GM19193 (cell line): ENCODE measurements around the gene CHST8.

Source experiments
- POLR2A ChIP-seq: IDR thresholded peaks from 4 replicates; pipeline ENCODE4 v1.6.1; 2011; ENCODE audit not compliant: insufficient read depth, insufficient read length; ENCODE audit errors: extremely low read depth

The CHST8 gene

DNA sequence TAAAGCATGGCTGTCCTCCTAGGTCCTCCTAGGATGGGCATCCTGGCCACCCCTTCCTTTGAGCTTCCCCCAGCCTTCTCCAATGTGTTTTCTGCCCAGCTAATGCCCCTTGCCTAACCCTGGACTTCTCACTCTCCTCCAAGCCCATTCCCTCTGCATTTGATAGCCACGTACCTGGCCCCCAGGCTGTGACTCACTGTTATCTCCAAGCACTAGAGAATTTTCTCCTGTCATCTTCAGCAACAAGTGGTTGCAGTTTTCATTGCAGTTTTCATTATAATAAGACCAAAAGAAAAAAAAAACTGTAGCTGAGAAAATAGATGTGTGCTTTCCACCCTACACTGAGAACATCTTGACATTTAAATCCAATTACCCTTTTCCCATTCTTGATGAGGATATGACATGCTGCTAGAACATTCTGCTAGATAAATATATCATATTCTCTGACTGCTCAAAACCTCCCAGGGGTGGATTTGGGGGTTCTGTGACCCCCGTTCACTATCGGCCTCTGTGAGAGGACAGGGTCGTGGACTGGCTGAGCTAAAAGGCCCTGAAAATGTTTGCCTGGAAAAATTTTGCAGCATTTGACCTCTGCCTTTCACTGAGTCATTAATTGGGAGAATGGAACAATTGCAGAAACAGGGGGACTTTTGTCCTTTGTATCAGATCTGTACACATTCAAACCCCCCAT lies 116.1 kb downstream of the CHST8 start:
- TF ChIP-seq POLR2A = no peak

- no peak for TF ChIP-seq POLR2A
Measured at GRCh38 chr19:33740811-33741396, 119.2 kb downstream of the CHST8 start.

DNA sequence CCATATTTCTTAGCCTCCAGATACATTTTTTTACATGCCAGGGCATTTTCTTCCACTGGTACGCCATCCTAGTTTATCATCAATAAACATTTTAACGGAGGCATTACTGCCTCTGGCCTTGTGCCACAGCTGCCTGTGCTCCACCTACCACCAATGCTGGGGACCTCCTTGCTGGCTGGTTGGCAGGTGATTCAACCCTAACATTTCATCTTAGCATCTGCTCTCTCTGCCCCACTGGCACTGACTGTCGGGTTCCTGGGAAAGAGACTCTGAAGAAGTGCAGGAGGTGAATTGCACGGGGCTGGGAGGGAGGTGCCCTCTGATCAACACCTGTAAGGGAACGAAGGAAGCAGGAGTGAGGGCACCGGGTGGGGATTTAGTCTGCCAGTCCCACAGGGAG lies 123.5 kb downstream of the CHST8 start:
- no peak for TF ChIP-seq POLR2A

DNA sequence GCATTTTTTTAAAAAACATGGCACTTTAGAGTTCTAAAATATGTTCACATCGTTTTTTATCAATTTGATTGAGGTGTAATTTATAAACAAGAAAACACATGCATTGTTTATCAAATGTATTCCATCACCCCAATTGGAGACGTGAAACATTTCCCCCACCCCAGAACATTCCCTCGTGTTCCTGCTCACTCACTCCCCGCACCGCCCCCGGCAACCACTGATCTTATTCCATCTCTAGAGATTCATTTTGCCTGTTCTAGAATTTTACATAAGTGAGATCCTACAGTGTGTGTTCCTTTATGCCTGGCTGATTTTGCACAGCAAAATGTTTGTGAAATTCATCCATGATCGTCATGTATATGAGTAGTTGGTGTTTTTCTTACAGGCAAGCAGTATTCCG lies 124.4 kb downstream of the CHST8 start:
- no peak for TF ChIP-seq POLR2A

DNA sequence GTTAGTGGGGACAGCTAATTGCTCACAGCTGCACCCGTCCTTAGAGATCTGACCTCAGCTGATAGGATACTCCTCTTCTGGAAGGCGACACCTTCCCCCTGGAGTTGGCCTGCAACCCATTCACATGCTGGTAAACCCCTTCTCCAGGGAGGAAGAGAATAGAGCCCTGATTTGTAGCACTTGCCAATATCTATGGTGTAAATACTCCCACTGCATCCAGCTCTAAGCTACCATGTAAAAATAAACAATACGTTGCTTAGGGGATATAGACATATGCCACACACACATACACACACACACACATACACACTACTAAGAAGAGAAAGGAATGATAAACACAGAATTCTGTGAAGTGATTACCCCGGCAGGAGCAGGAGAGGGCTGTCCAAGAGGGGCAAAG lies 125.5 kb downstream of the CHST8 start:
- no peak for TF ChIP-seq POLR2A

DNA sequence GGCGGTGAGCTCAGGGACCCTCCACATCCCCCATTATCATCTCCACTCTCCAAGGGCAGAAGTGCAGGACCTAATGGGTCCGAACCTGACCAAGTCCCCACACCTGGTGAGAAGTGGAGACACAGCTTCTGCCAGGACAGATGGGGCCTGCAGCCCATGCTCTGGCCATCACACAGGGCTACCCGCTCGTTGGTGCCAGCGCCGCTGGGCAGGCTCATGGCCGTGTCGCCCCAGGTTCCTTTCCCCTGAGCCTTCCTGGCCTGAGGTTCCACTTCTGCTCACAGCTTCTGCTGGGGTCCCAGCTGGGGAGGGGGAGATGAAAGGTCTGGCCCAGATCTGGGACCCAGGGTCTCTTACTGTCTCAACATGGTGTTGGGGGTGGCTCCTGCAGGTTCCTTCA lies 126.5 kb downstream of the CHST8 start:
- TF ChIP-seq POLR2A = no peak

DNA sequence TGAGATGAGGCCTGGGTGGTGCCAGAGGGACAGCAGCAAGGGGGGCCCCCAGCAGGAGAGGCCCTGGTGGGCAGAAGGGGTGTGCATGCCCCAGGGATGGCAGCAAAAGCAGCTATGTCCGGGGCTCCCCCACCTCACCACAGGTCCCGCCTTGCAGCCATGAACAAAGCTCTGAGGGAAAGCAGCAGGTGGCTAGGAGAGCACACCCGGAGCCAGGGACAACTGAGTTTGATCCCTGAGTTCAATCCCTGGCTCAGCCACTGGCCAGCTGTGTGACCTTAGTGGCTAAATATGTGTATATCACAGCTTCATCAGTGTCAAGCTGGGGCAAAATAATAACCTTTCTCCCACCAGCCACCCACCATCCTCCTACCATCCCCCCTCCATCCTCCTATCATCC lies 127.3 kb downstream of the CHST8 start:
- no peak for TF ChIP-seq POLR2A

DNA sequence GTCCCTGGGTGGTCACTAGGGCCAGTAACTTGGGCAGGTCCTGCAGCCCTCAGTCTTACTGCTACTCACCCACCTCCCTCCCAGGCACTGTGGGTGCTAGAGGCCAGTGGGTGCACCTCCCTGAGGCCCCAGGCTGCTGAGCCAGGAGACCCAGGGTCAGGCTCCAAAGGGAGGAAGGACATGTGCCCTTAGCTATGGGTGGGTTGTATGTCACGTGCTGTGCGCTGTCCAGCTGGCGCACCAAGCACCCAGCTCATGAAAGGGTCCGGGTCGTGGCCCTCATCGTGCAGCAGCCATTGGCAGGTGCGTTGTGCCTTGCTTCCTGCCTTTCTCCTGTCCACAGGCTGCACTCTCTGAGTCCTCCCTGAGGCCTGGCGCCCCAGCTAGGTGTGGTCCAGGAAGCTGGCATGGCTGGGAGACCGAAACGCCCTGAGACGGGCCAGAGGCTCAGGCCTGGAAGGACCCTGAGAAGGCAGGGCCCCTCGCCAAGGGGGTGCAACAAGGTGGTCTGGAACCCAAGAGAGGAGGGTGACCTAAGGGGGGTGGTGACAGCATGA lies 127.9 kb downstream of the CHST8 start:
- TF ChIP-seq POLR2A = no peak

DNA sequence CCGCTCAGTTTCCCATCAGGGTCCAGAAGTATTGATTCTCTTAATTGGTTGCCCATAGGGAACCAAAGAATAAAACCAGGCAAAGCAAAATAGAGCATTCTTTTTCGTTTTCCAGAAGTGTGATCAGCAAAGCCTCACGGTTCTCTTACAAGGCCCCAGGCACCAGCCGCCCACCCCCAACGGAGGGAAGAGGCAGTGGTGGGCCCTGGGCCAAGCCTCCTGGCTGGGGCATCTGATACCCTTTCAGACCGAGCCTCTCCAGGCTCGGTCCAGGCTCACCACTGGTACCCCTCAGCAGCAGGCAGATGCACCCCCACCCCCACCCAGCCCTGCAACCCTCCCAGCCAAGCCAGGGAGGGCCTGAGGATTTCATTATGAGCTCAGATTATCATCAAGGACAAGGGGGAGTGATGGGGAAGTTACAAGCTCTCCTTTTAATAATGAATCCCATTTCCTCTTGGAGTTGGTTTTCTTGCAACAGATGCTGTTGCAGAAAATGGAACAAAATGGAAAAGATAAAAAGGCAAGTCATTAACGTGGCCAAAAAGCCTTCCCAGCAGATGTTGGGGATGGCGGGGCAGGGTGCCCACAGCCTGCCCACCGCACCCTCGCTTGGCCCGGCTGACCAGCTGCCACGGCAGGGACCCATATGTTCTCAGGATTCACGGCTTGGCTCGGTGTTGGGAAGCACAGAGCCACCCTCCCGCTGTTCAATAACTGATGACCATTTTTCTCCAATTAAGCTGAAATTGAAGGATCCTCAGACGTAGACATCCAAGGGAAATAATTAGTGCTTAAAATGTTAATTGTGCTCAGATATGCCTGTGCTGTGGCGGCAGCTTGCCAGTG lies 129.1 kb downstream of the CHST8 start:
- no peak for TF ChIP-seq POLR2A

- no peak for TF ChIP-seq POLR2A
Measured at GRCh38 chr19:33751436-33751770, 129.7 kb downstream of the CHST8 start.

DNA sequence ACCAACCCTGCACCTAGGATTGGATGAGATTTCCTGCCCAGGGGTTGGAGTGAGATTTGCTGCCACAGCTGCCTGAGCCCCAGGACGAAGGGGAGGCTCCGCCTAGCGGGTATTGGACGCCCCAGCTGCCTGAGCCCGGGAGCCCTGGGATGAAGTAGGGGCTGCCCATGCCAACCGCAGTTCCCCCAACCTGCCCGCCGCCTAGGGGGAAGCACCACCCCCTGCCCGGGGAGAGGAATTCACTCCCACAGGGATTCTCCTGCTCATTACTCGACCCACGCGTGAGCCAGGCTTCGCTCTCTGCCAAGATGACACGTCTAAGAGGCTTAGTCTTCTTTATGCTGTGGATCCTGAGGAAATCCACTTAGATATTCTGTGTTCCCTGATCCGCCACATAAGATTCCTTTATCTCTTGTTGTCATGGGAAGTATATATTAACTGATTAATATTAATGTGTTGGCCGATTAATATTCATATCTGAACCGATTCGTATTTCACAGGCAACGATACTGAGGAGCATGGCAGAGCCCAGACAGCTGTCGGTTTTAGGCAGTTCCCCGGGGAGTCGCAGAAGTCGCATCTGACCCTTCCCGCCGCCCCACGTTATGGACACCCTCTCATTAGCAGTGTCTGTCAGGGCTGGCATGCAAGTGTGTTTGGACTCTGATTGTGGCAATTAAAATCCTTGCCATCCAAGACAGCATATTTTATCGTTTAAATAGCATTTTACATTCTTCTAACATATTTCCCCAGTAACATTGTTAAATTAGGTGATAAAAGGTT lies 130.5 kb downstream of the CHST8 start:
- no peak for TF ChIP-seq POLR2A

GRCh38 chr19:33752945-33753344 lies 131.2 kb downstream of the CHST8 start:
- TF ChIP-seq POLR2A = no peak

- TF ChIP-seq POLR2A = no peak
Measured at GRCh38 chr19:33754361-33754760, 132.6 kb downstream of the CHST8 start.

DNA sequence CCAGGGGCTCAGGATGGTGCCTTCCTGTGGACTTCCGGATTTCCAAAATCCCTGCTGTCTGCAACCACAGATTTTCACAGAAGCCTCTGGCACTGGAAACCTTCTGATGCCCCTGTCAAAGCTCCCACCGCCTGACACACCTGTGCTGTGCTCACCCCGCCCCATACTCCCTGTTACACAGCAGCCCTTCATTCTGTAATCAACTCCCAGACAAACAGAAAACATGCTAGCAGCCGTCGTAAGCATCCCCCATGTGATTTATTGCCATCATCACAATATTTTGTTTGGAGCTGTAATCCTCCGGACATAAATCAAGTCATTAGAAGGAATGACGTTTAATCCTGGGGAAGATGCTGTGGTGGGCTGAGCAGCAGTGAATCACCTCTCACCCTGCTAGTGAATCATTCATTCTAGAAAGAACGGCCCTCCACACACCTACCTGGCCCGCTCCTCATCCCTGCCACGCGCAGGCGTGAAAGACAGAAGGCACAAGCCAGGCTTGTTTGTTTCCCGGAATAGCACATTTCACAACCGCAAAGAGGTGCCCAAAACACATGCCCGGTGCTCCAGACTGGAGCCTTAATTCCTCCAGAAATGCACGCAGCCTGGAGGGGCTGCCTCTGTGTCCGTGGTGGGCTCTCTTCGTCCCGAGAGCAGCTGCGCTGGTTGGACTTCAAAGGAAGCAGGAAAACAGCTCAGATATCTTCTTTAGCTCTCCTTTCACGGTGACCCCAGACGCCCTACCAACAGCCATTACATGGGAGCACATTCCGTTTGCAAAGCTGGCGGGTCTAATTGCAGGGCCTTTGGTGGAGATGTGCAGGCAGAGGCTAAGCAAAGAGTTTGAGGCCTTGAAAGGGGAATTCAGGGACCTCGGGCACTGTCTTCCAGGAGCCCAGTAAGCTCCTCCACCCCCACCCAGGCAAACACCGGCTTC lies 133.6 kb downstream of the CHST8 start:
- TF ChIP-seq POLR2A = no peak
